MCF 10A (cell line): ENCODE measurements around the gene BCAT1. TPM values are rescaled to one million over a fixed set of nuclear protein-coding genes. Genes with fewer than 3 reads are reported as not detected.
A peak's percentile ranks its signal among the peaks of the same experiment; 100 is the strongest.
"Not testable (repeated sequence)": the region's sequence is repeated elsewhere in the genome, so short reads cannot be mapped to it uniquely, and the experiment has no call there.

ENCODE experiments used
- BruUV-seq: library from RNA; stranded (reverse); fragments of 400-500 nt; replicated peaks from 2 replicates; lab custom pipeline; 2021; lab: Mats Ljungman, UMichigan
- CTCF ChIA-PET: fragments of 300-600 bp; sonication (Branson Sonifier 250); formaldehyde crosslinking; extraction: SDS; loops from one replicate; lab custom pipeline; 2021; ENCODE audit warnings: antibody characterized with exemption, inconsistent platforms; lab: Yijun Ruan, JAX
- POLR2A ChIA-PET: fragments of 300-600, 350-650 bp; sonication (Branson Sonifier 250); formaldehyde crosslinking; extraction: SDS; loops from one replicate; lab custom pipeline; 2020; ENCODE audit warnings: antibody characterized with exemption, inconsistent platforms; lab: Yijun Ruan, JAX
- DNase-seq: peaks from one replicate; pipeline ENCODE4 v3.0.0-alpha.2; 2018; ENCODE audit not compliant: unreplicated experiment
- H3K27ac Mint-ChIP-seq: one replicate; pipeline ENCODE4 v1.8.0; 2022; ENCODE audit warnings: mild to moderate bottlenecking, low read depth, mixed read lengths; ENCODE audit not compliant: unreplicated experiment
- H3K27me3 Mint-ChIP-seq: one replicate; pipeline ENCODE4 v1.8.0; 2022; ENCODE audit warnings: mixed read lengths; ENCODE audit not compliant: insufficient read depth, unreplicated experiment
- H3K36me3 Mint-ChIP-seq: one replicate; pipeline ENCODE4 v1.8.0; 2022; ENCODE audit warnings: mild to moderate bottlenecking, moderate library complexity, mixed read lengths; ENCODE audit not compliant: insufficient read depth, unreplicated experiment
- H3K4me1 Mint-ChIP-seq: one replicate; pipeline ENCODE4 v1.8.0; 2022; ENCODE audit warnings: mixed read lengths; ENCODE audit not compliant: insufficient read depth, unreplicated experiment
- H3K4me3 Mint-ChIP-seq: one replicate; pipeline ENCODE4 v1.8.0; 2022; ENCODE audit warnings: mild to moderate bottlenecking, moderate library complexity, mixed read lengths; ENCODE audit not compliant: unreplicated experiment
- H3K9me3 Mint-ChIP-seq: one replicate; pipeline ENCODE4 v1.8.0; 2022; ENCODE audit warnings: mixed read lengths; ENCODE audit not compliant: unreplicated experiment
- intact Hi-C: fragments of 100-400 bp; cut with micrococcal nuclease; formaldehyde crosslinking; loops from 2 replicates; pipeline ENCODE4 v1.14.1; 2022
- total RNA-seq: library from RNA; stranded (reverse); gene quantifications from 2 replicates; pipeline ENCODE4 v1.2.3, GENCODE V29; 2022
- TF ChIP-seq, protein P1 (sequence below): fragments of 200-600 bp; IDR thresholded peaks from one replicate; pipeline ENCODE4 v1.8.0; 2022; ENCODE audit warnings: antibody characterized with exemption, mild to moderate bottlenecking; ENCODE audit not compliant: unreplicated experiment

The BCAT1 gene
- total RNA-seq, 1 experiment from 2014 or later, result 0.12 TPM

- intact Hi-C loops, result no loop called here
- H3K36me3 Mint-ChIP-seq, result no peaks in the 10 kb centered on the region
- H3K4me1 Mint-ChIP-seq, result no peaks in the 10 kb centered on the region
- ChIA-PET CTCF (interaction anchor here (0.8 kb wide), 1 partner anchor 635 kb away, joined by 4 read pairs; no protein-coding TSS in a partner anchor), POLR2A (no interaction called here)
- no peak for DNase-seq
- H3K9me3 Mint-ChIP-seq, result no peaks in the 10 kb centered on the region
- H3K27ac Mint-ChIP-seq, result no peak overlapping the region
- H3K4me3 Mint-ChIP-seq, result no peak overlapping the region
- TF ChIP-seq, protein P1, sequence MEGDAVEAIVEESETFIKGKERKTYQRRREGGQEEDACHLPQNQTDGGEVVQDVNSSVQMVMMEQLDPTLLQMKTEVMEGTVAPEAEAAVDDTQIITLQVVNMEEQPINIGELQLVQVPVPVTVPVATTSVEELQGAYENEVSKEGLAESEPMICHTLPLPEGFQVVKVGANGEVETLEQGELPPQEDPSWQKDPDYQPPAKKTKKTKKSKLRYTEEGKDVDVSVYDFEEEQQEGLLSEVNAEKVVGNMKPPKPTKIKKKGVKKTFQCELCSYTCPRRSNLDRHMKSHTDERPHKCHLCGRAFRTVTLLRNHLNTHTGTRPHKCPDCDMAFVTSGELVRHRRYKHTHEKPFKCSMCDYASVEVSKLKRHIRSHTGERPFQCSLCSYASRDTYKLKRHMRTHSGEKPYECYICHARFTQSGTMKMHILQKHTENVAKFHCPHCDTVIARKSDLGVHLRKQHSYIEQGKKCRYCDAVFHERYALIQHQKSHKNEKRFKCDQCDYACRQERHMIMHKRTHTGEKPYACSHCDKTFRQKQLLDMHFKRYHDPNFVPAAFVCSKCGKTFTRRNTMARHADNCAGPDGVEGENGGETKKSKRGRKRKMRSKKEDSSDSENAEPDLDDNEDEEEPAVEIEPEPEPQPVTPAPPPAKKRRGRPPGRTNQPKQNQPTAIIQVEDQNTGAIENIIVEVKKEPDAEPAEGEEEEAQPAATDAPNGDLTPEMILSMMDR, result no peak
- peaks cover 21% of the 10 kb centered on the region for H3K27me3 Mint-ChIP-seq
- BruUV-seq, result no TSS peak
These were observed 20.8 kb downstream of the BCAT1 start for GRCh38 chr12:24928131-24928530.

DNA sequence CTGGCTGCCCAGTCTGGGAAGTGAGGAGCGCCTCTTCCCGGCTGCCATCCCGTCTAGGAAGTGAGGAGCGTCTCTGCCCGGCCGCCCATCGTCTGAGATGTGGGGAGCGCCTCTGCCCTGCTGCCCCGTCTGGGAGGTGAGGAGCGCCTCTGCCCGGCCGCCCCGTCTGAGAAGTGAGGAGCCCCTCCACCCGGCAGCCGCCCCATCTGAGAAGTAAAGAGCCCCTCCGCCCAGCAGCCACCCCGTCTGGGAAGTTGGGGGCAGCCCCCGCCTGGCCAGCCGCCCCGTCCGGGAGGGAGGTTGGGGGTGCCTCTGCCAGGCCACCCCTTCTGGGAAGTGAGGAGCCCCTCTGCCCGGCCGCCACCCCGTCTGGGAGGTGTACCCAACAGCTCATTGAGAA is 22.8 kb downstream of the BCAT1 start:
- BruUV-seq, H3K4me3 Mint-ChIP-seq, intact Hi-C loops, POLR2A ChIA-PET, CTCF ChIA-PET, H3K27ac Mint-ChIP-seq, H3K36me3 Mint-ChIP-seq, DNase-seq, H3K9me3 Mint-ChIP-seq: not testable (repeated sequence)
- Mint-ChIP-seq H3K4me1 (peaks cover 14% of the 10 kb centered on the region), H3K27me3 (peaks cover 21% of the 10 kb centered on the region)

- peak; percentile 53 for DNase-seq
- Mint-ChIP-seq H3K27ac (no peak overlapping the region), H3K4me1 (peaks cover 15% of the 10 kb centered on the region), H3K27me3 (no peaks in the 10 kb centered on the region), H3K4me3 (no peak overlapping the region), H3K9me3 (no peaks in the 10 kb centered on the region), H3K36me3 (no peaks in the 10 kb centered on the region)
- intact Hi-C loops, result no loop called here
- no TSS peak for BruUV-seq
- TF ChIP-seq, protein P1, result no peak
- POLR2A ChIA-PET, result no interaction called here
- CTCF ChIA-PET, result interaction anchor here (0.7 kb wide), 1 partner anchor 24 kb away, joined by 4 read pairs; no protein-coding TSS in a partner anchor
These were observed 26.8 kb downstream of the BCAT1 start for GRCh38 chr12:24922090-24922489.

DNA sequence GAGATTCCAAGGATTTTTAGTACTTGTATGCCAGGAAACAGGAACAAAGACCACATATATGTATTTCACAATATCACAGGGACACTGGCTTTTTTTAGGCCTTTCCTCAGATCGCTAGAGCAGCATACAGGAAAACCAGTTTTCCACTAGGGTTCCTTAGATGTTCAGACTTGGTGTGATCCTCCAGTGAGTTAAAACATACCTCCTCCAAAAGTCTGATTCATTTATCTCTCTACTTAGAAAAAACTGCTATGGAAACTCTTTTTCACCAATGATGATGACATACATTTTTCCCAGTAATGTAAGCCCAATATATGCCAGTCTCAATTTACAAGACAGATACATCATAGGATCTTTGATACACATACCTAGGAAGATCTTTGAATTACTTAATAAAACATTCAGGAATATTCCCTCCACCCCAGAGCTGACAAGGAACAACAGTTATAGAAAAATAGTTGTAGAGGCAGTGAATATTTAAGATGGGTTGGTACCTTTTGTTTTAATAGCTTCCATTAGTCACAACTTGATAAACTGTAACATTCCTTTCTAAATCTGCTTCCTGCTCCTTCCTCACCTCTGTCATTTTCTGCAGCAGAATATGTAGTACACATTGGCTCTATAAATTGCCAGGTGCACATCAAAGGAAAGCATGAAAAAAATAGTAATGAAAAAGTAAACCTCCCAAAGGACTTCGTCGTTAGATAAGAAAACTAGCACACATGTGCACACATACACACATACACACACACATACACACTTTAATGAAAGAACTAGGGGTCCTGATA is 27.5 kb downstream of the BCAT1 start:
- no peak for DNase-seq
- no peak overlapping the region for H3K4me3 Mint-ChIP-seq
- H3K36me3 Mint-ChIP-seq, result no peaks in the 10 kb centered on the region
- H3K4me1 Mint-ChIP-seq, result peaks cover 15% of the 10 kb centered on the region
- H3K27ac Mint-ChIP-seq, result no peak overlapping the region
- no peaks in the 10 kb centered on the region for H3K27me3 Mint-ChIP-seq
- intact Hi-C loops, result no loop called here
- POLR2A ChIA-PET, result interaction anchor here (0.7 kb wide), 1 partner anchor 13 kb away, joined by 3 read pairs; no protein-coding TSS in a partner anchor
- TF ChIP-seq, protein P1, result no peak
- no peaks in the 10 kb centered on the region for H3K9me3 Mint-ChIP-seq
- BruUV-seq, result TSS peak; percentile 93
- CTCF ChIA-PET, result interaction anchor here (0.7 kb wide), 1 partner anchor 23 kb away, joined by 4 read pairs; no protein-coding TSS in a partner anchor
